Right lobe of liver (tissue), 6 donors: Measurements from ENCODE around the gene RTP1. TPM values are rescaled to one million over a fixed set of nuclear protein-coding genes. Genes with fewer than 3 reads are reported as not detected.

Experiments used
- ATAC-seq, 4 donors: fragments of 200-7000 bp; cut with Tn5 transposase; one replicate each; pipeline ENCODE4 v1.9.1; 2020; ENCODE audit warnings: mild to moderate bottlenecking in 4 of 4, moderate library complexity in 4 of 4
- DNase-seq, 3 donors: peaks; one replicate each; pipeline ENCODE4 v3.0.0-alpha.2; 2020
- H3K27ac ChIP-seq, 3 donors: fragments of 200-600 bp; one replicate each; pipeline ENCODE4 v1.8.0; 2022
- H3K27me3 ChIP-seq, 2 donors: fragments of 200-600 bp; one replicate each; pipeline ENCODE4 v1.8.0; 2022
- H3K36me3 ChIP-seq, 4 donors: fragments of 200-600 bp; sonication (generic) in 1 of 4; one replicate each; pipeline versions ENCODE4 v1.5.1 to v1.8.0; 2017 to 2022; ENCODE audit warnings: control low read depth in 1 of 4
- H3K4me1 ChIP-seq, 4 donors: fragments of 200-600 bp; sonication (generic) in 1 of 4; one replicate each; pipeline versions ENCODE4 v1.5.1 to v1.8.0; 2017 to 2022; ENCODE audit warnings: control low read depth in 1 of 4
- H3K4me3 ChIP-seq, 3 donors: fragments of 200-600 bp; one replicate each; pipeline ENCODE4 v1.8.0; 2022
- H3K9me3 ChIP-seq, 4 donors: fragments of 200-600 bp; sonication (generic) in 1 of 4; one replicate each; pipeline versions ENCODE4 v1.5.1 to v1.8.0; 2017 to 2022; ENCODE audit warnings: control low read depth in 1 of 4
- CTCF ChIP-seq, 4 donors: fragments of 200-600 bp in 3 of 4; fragments of 450-650 bp in 1 of 4; IDR thresholded peaks; one replicate each; pipeline versions ENCODE4 v1.5.1 to v1.8.0; 2016 to 2022; ENCODE audit warnings: antibody characterized with exemption in 4 of 4, mild to moderate bottlenecking in 2 of 4
- POLR2A ChIP-seq: fragments of 450-650 bp; IDR thresholded peaks from one replicate; pipeline ENCODE4 v1.6.1; 2017; ENCODE audit warnings: antibody characterized with exemption, mild to moderate bottlenecking
- WGBS: methylation state at CpG from one replicate; pipeline ENCODE4 v1.1.6; 2018; ENCODE audit warnings: low coverage, low lambda C conversion rate; ENCODE audit not compliant: insufficient coverage; ENCODE audit errors: missing lambda C conversion rate; 5-methylcytosine and 5-hydroxymethylcytosine counted together
- intact Hi-C, 2 donors: fragments of 100-400 bp; cut with DNase I; formaldehyde crosslinking; loops; one replicate each; pipeline versions ENCODE4 v1.11.2 to v1.14.1; 2022
- total RNA-seq, 6 experiments: library from RNA; depleted of rRNA in 2 of 6; stranded (reverse); fragments of >200 nt in 2 of 6; fragmentation: NEBNext Ultra II Directional in 3 of 6; extraction: Animal tissue kit (Norgen Biotek cat#: 25700) in 3 of 6; gene quantifications; one replicate each; pipeline versions ENCODE4 v1.1.0 to v1.2.4, GENCODE V29; 2016 to 2023
- donor health status: DM: no; HTN: yes; CAD: no.
- donor health status: DM: no; HTN: no; CAD: no.
- donor health status: DM: no; HTN: no; CAD: no.
- donor health status: DM: no; HTN: yes; CAD: no.
- donor health status: DM: no; HTN: yes; CAD: no.

Gene RTP1
- total RNA-seq, 6 experiments from 2014 or later = not detected

GRCh38 chr3:187247398-187247797 lies 50.1 kb downstream of the RTP1 start:
- H3K27ac ChIP-seq = no peak overlapping the region
- TF ChIP-seq POLR2A (no peak), CTCF (IDR thresholded peaks at IDR 0.05) (no peak)
- DNase-seq (no peak), ATAC-seq (peak in 3 of 4 donors; percentile 13 to 56 (median 34))
- 45% methylated on average over 2 of the region's 3 CpGs for WGBS
- no peaks in the 10 kb centered on the region for H3K9me3 ChIP-seq
- peaks cover 0 to 28% (median 13%) of the 10 kb centered on the region in 4 donors for H3K36me3 ChIP-seq
- H3K4me1 ChIP-seq = no peaks in the 10 kb centered on the region
- no peaks in the 10 kb centered on the region for H3K27me3 ChIP-seq
- H3K4me3 ChIP-seq = no peak overlapping the region
- intact Hi-C loops = no loop called here

Other genes with a start within 250 kb of the RTP1 start
- gene RPL39L, start 58.0 kb upstream of the RTP1 start, total RNA-seq = 10 to 100 TPM in 1 of 6 experiments, 1 to 10 TPM in 5; 1.2 to 10.5 (median 2.9) TPM
- 100 to 1,000 TPM in 5 of 6 experiments, 10 to 100 TPM in 1; 84.6 to 146 (median 114) TPM for gene MASP1, start 94.3 kb downstream of the RTP1 start, total RNA-seq
- gene RTP4, start 170.9 kb downstream of the RTP1 start, total RNA-seq = 1 to 10 TPM in 5 of 6 experiments, under 1 TPM in 1; 0.92 to 3.2 (median 2.0) TPM